AG09319 (cell line): ENCODE data around the gene SERPINA10.

ENCODE experiments used
- DNase-seq: peaks from one replicate; pipeline ENCODE4 v3.0.0-alpha.2; 2010; ENCODE audit warnings: low read depth; ENCODE audit errors: extremely low read depth
- TF ChIP-seq, protein P1 (sequence below): IDR thresholded peaks from 2 replicates; pipeline ENCODE4 v1.5.1; 2011; ENCODE audit warnings: low read depth, mild to moderate bottlenecking, inconsistent platforms, low read length, moderate library complexity

The SERPINA10 gene

DNA sequence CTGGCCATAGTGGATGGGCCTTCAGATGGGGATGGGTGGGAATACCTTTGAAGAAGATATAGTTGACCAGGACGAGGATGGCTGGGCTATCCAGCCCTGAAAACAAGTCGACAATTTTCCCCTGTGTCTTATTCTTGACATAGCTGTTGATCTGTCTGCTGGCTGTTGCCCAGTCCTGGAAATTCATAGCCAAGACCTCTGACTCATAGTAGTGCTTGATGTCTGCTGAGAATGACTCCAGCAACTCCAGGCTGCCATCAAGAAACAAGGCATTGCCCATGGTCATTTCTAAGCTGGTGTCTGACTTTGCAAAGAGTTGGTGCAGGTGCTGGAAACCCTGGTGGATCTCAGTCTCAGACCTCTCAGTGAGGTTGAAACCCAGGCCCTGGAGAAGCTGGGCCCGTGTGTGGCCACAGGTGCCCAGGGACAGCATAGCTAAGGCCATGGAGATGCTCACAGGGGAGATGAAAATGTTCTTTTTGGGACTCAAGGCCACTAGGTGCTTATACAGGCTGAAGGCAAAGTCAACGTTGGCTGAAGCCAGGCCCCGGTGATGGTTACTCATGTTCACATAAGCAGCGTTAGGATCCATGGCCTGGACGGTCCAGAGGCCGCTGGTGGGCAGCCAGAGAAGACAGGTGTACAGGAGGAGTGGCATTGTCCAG is 21.1 kb upstream of the SERPINA10 start:
- TF ChIP-seq, protein P1, sequence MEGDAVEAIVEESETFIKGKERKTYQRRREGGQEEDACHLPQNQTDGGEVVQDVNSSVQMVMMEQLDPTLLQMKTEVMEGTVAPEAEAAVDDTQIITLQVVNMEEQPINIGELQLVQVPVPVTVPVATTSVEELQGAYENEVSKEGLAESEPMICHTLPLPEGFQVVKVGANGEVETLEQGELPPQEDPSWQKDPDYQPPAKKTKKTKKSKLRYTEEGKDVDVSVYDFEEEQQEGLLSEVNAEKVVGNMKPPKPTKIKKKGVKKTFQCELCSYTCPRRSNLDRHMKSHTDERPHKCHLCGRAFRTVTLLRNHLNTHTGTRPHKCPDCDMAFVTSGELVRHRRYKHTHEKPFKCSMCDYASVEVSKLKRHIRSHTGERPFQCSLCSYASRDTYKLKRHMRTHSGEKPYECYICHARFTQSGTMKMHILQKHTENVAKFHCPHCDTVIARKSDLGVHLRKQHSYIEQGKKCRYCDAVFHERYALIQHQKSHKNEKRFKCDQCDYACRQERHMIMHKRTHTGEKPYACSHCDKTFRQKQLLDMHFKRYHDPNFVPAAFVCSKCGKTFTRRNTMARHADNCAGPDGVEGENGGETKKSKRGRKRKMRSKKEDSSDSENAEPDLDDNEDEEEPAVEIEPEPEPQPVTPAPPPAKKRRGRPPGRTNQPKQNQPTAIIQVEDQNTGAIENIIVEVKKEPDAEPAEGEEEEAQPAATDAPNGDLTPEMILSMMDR = no peak
- DNase-seq = no peak

DNA sequence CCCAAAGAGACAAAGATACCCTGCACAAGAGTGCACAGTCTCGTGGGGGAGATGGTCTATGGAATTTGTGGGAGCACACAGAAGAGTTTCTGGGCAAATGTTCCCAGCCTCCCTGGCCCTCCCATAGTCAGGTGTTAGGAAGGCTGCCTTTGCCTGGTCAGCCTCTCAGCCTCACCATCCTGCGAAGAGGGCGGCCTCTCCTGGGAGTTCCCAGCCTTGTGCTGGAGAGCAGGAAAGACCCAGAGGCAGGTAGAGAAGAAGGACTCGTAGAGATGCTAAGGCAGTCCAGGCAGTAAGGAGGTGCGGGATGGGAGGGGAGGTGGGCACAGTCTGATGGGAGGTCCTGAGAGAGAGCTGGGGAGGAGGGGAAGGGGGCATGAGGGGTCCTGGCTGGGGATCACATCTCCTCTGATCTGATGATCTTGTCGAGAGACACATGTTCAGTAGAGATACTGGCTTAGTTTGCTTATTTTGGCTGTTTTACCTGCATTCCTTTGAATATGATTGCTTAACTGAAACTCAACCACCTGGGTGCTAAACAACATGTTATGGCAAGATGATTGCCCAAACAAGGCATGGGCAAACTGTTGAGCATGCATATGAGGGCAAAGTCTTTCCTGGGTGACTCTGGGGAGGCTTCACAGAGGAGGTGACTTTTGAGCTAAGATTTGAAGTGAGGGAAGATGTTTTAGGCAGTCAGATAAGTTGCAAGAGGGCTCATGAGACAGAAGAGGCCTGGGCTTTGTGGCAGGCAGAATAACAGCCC is 19.6 kb upstream of the SERPINA10 start:
- TF ChIP-seq, protein P1 = no peak
- DNase-seq = no peak

DNA sequence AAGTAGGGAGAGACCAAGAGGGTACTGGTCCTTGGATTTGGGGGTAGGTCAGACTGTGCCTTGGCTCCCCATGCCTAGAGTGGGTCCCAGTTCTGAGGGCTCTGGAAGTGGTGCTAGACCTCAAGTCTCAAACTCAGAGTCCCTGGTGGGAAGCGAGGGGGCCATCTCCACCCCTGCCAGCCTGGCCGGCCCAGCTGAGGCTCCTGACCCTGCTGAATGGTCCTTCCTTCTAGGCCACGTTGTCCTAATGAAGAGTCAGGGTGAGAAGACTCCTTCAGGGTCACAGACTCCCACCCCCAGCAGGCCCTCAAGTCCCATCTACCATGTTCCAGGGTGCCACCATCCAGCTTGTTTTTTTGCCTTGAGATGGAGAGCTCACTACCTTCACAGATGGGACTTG is 17.2 kb upstream of the SERPINA10 start:
- TF ChIP-seq, protein P1 = no peak
- DNase-seq = no peak

DNA sequence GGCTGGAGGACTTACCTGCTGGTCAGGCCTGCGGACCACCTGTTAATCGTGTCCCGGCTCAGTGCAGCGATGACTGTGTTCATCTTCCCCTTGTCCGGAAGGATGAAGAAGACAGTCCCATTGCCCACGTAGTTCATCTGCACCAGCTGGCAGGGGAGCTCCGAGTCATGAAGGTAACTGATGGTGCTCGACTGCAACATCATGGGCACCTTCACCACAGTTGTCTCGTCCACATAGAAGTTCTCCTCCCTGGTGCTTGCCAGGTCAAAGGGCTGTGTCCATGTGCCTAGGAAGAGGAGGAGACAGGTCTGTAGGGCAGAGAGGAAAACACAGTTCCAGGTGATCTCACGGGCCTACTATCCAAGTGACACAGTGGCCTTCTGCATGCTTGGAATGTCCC is 16.7 kb upstream of the SERPINA10 start:
- DNase-seq = no peak
- TF ChIP-seq, protein P1 = no peak

DNA sequence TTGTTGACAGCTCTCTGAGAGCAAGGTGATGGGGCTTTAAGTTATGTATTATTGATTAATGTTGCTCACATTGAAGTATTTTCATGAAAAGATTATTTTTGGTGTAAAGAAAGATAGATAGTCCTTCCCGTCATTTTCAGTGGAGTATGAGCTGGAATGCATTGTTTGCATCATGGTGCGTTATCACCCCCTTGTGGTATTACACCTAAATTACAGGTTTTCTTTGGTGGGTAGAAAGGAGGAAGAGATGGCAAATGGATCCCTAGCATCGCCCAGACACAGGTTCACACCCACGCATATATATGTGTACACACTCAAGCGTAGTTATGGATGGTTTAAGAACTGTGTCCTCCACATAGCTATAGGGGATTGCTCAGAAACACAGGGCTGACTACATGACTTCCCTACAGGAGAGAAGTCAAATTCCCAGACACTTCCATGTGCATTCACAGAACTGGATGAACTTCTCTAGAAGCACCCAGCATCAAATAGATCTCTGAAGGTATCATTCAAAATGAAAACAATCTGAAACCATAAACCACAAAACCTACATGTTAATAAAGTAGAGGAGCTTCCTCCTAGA is 14.4 kb upstream of the SERPINA10 start:
- TF ChIP-seq, protein P1 = no peak
- no peak for DNase-seq

DNA sequence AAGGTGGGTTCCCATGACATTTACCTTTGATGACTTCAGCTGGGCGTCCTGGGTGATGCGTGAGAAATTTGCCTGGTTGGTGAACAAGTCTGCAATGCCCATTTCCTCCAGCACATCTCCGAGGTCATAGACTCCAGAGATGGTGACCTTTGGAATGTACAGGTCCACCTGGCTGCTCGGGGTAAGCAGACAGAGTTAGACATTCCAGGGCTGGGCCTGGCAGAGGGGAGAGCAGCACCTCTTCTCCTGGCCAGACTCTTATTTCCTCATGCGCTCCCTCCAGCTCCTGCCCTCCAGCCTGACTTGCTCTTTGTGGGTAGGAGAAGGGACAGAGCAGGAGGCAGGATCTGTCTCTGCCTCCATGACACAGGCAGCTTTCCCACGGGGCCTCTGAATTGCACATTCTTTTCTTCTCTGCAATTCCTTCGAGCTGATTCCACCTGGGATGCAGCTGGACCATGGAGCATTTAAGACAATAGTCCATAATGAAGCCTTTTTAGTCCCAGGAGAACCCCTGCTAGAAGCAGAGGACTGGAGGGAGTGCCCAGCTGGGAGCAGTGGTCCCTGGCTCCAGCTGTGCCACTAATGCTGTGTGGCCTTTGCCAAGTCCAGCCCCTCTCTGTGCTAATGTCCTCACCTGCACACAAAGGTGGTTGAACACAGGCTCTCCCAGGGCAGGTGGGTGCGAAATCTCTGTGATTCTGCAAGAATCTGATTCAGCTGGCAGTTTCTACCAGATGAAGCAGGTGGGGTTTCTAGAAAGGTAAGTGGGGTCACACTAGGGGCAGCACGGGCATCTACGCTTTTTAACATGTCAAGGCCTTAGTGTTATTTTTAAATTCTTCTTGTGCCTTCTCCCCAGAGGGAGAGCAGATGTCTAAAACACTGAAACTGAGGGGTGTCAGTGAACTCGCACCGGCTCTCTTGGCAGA is 13.2 kb upstream of the SERPINA10 start:
- no peak for DNase-seq
- TF ChIP-seq, protein P1 = no peak
